SK-N-SH (cell line): Measurements from ENCODE around the gene TMTC4. TPM values are rescaled to one million over a fixed set of nuclear protein-coding genes. Genes with fewer than 3 reads are reported as not detected.

Experiments
- CTCF ChIA-PET: fragments of 300-600, 350-600 bp; formaldehyde crosslinking; extraction: SDS; loops from one replicate; lab custom pipeline; 2021; lab: Yijun Ruan, JAX
- POLR2A ChIA-PET: fragments of 350-600 bp; sonication (Branson Sonifier 250); formaldehyde crosslinking; extraction: SDS; loops from one replicate; lab custom pipeline; 2020; ENCODE audit warnings: antibody characterized with exemption, inconsistent platforms; lab: Yijun Ruan, JAX
- DNase-seq: peaks from one replicate; pipeline ENCODE4 v3.0.0; 2012
- H2AFZ ChIP-seq: fragments of 200-600 bp; sonication (generic); 2 replicates; pipeline ENCODE4 v1.8.1; 2016; ENCODE audit warnings: antibody characterized with exemption, mild to moderate bottlenecking, low read depth
- H3F3A ChIP-seq: fragments of 200-600 bp; sonication (generic); replicated peaks from 2 replicates; pipeline ENCODE3; 2016; ENCODE audit warnings: antibody characterized with exemption, mild to moderate bottlenecking; ENCODE audit not compliant: insufficient read depth
- H3K27ac ChIP-seq, 2 experiments: fragments of 200-500 bp in 1 of 2; fragments of 200-600 bp in 1 of 2; sonication (Bioruptor generic) in 1 of 2; sonication (generic), shearing (Covaris generic) in 1 of 2; 2 replicates each; pipeline versions ENCODE4 v1.5.1 to v1.6.1; 2014 to 2016; ENCODE audit warnings: low read depth in 2 of 2, inconsistent platforms in 1 of 2, low read length in 1 of 2, mild to moderate bottlenecking in 1 of 2, mixed read lengths in 1 of 2
- H3K27me3 ChIP-seq: fragments of 200-600 bp; sonication (generic), shearing (Covaris generic); 2 replicates; pipeline ENCODE4 v1.6.1; 2016; ENCODE audit warnings: mixed run types; ENCODE audit not compliant: insufficient read depth
- H3K36me3 ChIP-seq, 2 experiments: fragments of 200-500 bp in 1 of 2; fragments of 200-600 bp in 1 of 2; sonication (Bioruptor generic) in 1 of 2; sonication (generic) in 1 of 2; replicated peaks in 1 of 2; 2 replicates each; pipeline versions ENCODE3 to v1.5.1; 2014 to 2016; ENCODE audit warnings: low read length in 1 of 2, mild to moderate bottlenecking in 1 of 2; ENCODE audit not compliant: insufficient read depth in 2 of 2, control insufficient read depth in 1 of 2
- H3K4me1 ChIP-seq, 2 experiments: fragments of 200-500 bp in 1 of 2; fragments of 200-600 bp in 1 of 2; sonication (Bioruptor generic) in 1 of 2; sonication (generic), shearing (Covaris generic) in 1 of 2; 2 replicates each; pipeline versions ENCODE4 v1.5.1 to v1.6.1; 2014 to 2016; ENCODE audit warnings: low read depth in 1 of 2, low read length in 1 of 2, mixed run types in 1 of 2; ENCODE audit not compliant: insufficient read depth in 2 of 2, control insufficient read depth in 1 of 2
- H3K4me2 ChIP-seq: fragments of 200-600 bp; sonication (generic), shearing (Covaris generic); 2 replicates; pipeline ENCODE4 v1.6.1; 2017; ENCODE audit warnings: mixed run types
- H3K4me3 ChIP-seq, 2 experiments: fragments of 200-500 bp in 1 of 2; fragments of 200-600 bp in 1 of 2; sonication (Bioruptor generic) in 1 of 2; sonication (generic), shearing (Covaris generic) in 1 of 2; 2 replicates each; pipeline versions ENCODE4 v1.5.1 to v1.8.1; 2014 to 2016; ENCODE audit warnings: low read depth in 2 of 2, inconsistent platforms in 1 of 2, low read length in 1 of 2, mild to moderate bottlenecking in 1 of 2, mixed read lengths in 1 of 2, moderate library complexity in 1 of 2
- H3K79me2 ChIP-seq: fragments of 200-600 bp; sonication (generic); 2 replicates; pipeline ENCODE4 v1.8.1; 2017; ENCODE audit warnings: mild to moderate bottlenecking; ENCODE audit not compliant: insufficient read depth
- H3K9ac ChIP-seq: fragments of 200-600 bp; sonication (generic); 2 replicates; pipeline ENCODE4 v1.6.1; 2017; ENCODE audit warnings: mixed run types
- H3K9me2 ChIP-seq: fragments of 200-600 bp; sonication (generic); 2 replicates; pipeline ENCODE4 v1.6.1; 2017; ENCODE audit warnings: mixed run types
- H3K9me3 ChIP-seq: fragments of 200-600 bp; sonication (generic); 2 replicates; pipeline ENCODE4 v1.6.1; 2017; ENCODE audit warnings: mixed run types, mild to moderate bottlenecking, moderate library complexity
- H4K20me1 ChIP-seq: fragments of 200-600 bp; sonication (generic); 2 replicates; pipeline ENCODE4 v1.6.1; 2017; ENCODE audit warnings: mild to moderate bottlenecking, mixed run types; ENCODE audit not compliant: insufficient read depth
- CHD2 ChIP-seq: fragments of 150-350 bp; IDR thresholded peaks from 2 replicates; pipeline ENCODE4 v1.6.1; 2018; ENCODE audit warnings: low read length; ENCODE audit not compliant: partially characterized antibody
- EZH2phosphoT487 ChIP-seq: fragments of 200-600 bp; sonication (generic); IDR thresholded peaks from 2 replicates; pipeline ENCODE4 v1.6.1; 2017; ENCODE audit warnings: low read depth, mixed run types, mild to moderate bottlenecking, antibody characterized with exemption, moderate library complexity, borderline replicate concordance
- FOSL2 ChIP-seq: IDR thresholded peaks from 2 replicates; pipeline ENCODE4 v1.4.0; 2012; ENCODE audit warnings: low read depth, mild to moderate bottlenecking, moderate library complexity, borderline replicate concordance
- FOXJ3 ChIP-seq: sonication (generic); formaldehyde crosslinking; IDR thresholded peaks from 2 replicates; pipeline ENCODE4 v1.5.1; 2020; ENCODE audit warnings: mild to moderate bottlenecking, missing genetic modification reagents
- IRF3 ChIP-seq: fragments of 150-350 bp; IDR thresholded peaks from 2 replicates; pipeline ENCODE4 v1.6.1; 2016; ENCODE audit warnings: mild to moderate bottlenecking, low read depth, low read length
- JUND ChIP-seq: IDR thresholded peaks from 2 replicates; pipeline ENCODE4 v1.4.0; 2012
- MEF2A ChIP-seq: IDR thresholded peaks from 2 replicates; pipeline ENCODE4 v1.4.0; 2012; ENCODE audit warnings: low read depth, borderline replicate concordance
- REST ChIP-seq: IDR thresholded peaks from 2 replicates; pipeline ENCODE4 v1.6.1; 2012; ENCODE audit warnings: mild to moderate bottlenecking, low read depth, low read length, moderate library complexity
- RXRA ChIP-seq: IDR thresholded peaks from 2 replicates; pipeline ENCODE4 v1.4.0; 2012; ENCODE audit warnings: low read depth, mild to moderate bottlenecking, borderline replicate concordance
- TEAD4 ChIP-seq: IDR thresholded peaks from 2 replicates; pipeline ENCODE4 v1.4.0; 2012; ENCODE audit warnings: mild to moderate bottlenecking, borderline replicate concordance; ENCODE audit not compliant: insufficient read depth
- WGBS: methylation state at CpG from one replicate; pipeline ENCODE4 v1.1.6; 2017; ENCODE audit warnings: low lambda C conversion rate; 5-methylcytosine and 5-hydroxymethylcytosine counted together
- polyA plus RNA-seq, 3 experiments: library from polyadenylated mRNA; depleted of rRNA; stranded (reverse); fragments of >200 nt; gene quantifications; 2 replicates each; pipeline ENCODE4 v1.2.3, GENCODE V29; 2012
- TF ChIP-seq, protein P1 (sequence below): IDR thresholded peaks from 2 replicates; pipeline ENCODE4 v1.4.0; 2012; ENCODE audit warnings: low read depth, borderline replicate concordance

The TMTC4 gene
- polyA plus RNA-seq, 1 of the 3 experiments (the other 2 are of a cell fraction) = 22.3 TPM

GRCh38 chr13:100668408-100668807 lies 6.2 kb downstream of the TMTC4 start:
- peaks cover 38% of the 10 kb centered on the region; the same call in 1 of the 2 replicates for H3K79me2 ChIP-seq
- peaks cover 9 to 19% of the 10 kb centered on the region in 2 experiments; a peak in 3 of 4 replicates for H3K4me1 ChIP-seq
- H3K27ac ChIP-seq = no peak overlapping the region
- TF ChIP-seq JUND = 0 out of 2 replicates have a peak, but pooled peaks have one; percentile 8
- peak; percentile 30; the same call in 1 of the 2 replicates for TF ChIP-seq FOSL2
- no peak for TF ChIP-seq RXRA
- TF ChIP-seq CHD2 = no peak
- no peak for TF ChIP-seq FOXJ3 (CRISPR knock-in tag)
- no peak for TF ChIP-seq IRF3
- no peak for TF ChIP-seq EZH2phosphoT487
- no peak for TF ChIP-seq TEAD4
- no peak for TF ChIP-seq REST
- no peak overlapping the region for H2AFZ ChIP-seq
- H3K9ac ChIP-seq = no peak overlapping the region
- no peaks in the 10 kb centered on the region for H3K9me2 ChIP-seq
- no peak for DNase-seq
- H3F3A ChIP-seq = no peaks in the 10 kb centered on the region
- no peak overlapping the region for H3K4me3 ChIP-seq
- no peaks in the 10 kb centered on the region for H3K9me3 ChIP-seq
- H3K36me3 ChIP-seq = peaks cover 18 to 45% of the 10 kb centered on the region in 2 experiments
- CTCF ChIA-PET = no interaction called here
- H4K20me1 ChIP-seq = no peaks in the 10 kb centered on the region; the same call in 1 of the 2 replicates
- H3K4me2 ChIP-seq = no peak overlapping the region
- WGBS = 86% methylated on average over 7 of the region's 7 CpGs
- no peaks in the 10 kb centered on the region for H3K27me3 ChIP-seq
- POLR2A ChIA-PET = no interaction called here

GRCh38 chr13:100667894-100668293 lies 6.7 kb downstream of the TMTC4 start:
- Histone ChIP-seq H3K79me2 (peaks cover 32% of the 10 kb centered on the region; the same call in 1 of the 2 replicates), H3K4me2 (no peak overlapping the region), H3K9ac (no peak overlapping the region), H3K9me2 (no peaks in the 10 kb centered on the region), H3K9me3 (no peaks in the 10 kb centered on the region), H3F3A (no peaks in the 10 kb centered on the region)
- DNase-seq = no peak
- CTCF ChIA-PET = no interaction called here
- POLR2A ChIA-PET = no interaction called here
- no peak for TF ChIP-seq REST
- TF ChIP-seq, protein P1, sequence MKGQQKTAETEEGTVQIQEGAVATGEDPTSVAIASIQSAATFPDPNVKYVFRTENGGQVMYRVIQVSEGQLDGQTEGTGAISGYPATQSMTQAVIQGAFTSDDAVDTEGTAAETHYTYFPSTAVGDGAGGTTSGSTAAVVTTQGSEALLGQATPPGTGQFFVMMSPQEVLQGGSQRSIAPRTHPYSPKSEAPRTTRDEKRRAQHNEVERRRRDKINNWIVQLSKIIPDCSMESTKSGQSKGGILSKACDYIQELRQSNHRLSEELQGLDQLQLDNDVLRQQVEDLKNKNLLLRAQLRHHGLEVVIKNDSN = no peak
- no peak for TF ChIP-seq MEF2A
- TF ChIP-seq, all 33 proteins: peak for 0
- 100% methylated on average over 7 of the region's 9 CpGs for WGBS
- H2AFZ ChIP-seq = no peak overlapping the region
- no peak overlapping the region for H3K27ac ChIP-seq
- H3K27me3 ChIP-seq = no peaks in the 10 kb centered on the region
- H3K4me3 ChIP-seq = no peak overlapping the region
- peaks cover 4 to 13% of the 10 kb centered on the region in 2 experiments; a peak in 3 of 4 replicates for H3K4me1 ChIP-seq
- peaks cover 18 to 50% of the 10 kb centered on the region in 2 experiments for H3K36me3 ChIP-seq
- no peaks in the 10 kb centered on the region; the same call in 1 of the 2 replicates for H4K20me1 ChIP-seq
